Sigmoid colon (tissue), 4 donors: ENCODE results near the gene MIB2.

ENCODE experiments used
- CTCF ChIP-seq, 4 experiments: fragments of 450-650 bp in 3 of 4; fragments of 200-600 bp in 1 of 4; IDR thresholded peaks; one replicate each; pipeline ENCODE4 v1.5.1; 2016 to 2019; ENCODE audit warnings: antibody characterized with exemption in 4 of 4, mild to moderate bottlenecking in 3 of 4, moderate library complexity in 2 of 4
- POLR2AphosphoS5 ChIP-seq, 4 donors: sonication (generic); formaldehyde crosslinking; IDR thresholded peaks; one replicate each; pipeline ENCODE4 v1.6.1; 2017; ENCODE audit warnings: antibody characterized with exemption in 4 of 4

GRCh38 chr1:1631782-1632420 lies 16.6 kb downstream of the MIB2 start, which contains the start of gene MMP23B:
- TF ChIP-seq POLR2AphosphoS5 (IDR thresholded peaks at IDR 0.05) (no peak), CTCF (IDR thresholded peaks at IDR 0.05) (no peak)
